ENCODE measurements around the gene ADGRF5. TPM values are rescaled to one million over a fixed set of nuclear protein-coding genes. Genes with fewer than 3 reads are reported as not detected.

ADGRF5 gene, protein sequence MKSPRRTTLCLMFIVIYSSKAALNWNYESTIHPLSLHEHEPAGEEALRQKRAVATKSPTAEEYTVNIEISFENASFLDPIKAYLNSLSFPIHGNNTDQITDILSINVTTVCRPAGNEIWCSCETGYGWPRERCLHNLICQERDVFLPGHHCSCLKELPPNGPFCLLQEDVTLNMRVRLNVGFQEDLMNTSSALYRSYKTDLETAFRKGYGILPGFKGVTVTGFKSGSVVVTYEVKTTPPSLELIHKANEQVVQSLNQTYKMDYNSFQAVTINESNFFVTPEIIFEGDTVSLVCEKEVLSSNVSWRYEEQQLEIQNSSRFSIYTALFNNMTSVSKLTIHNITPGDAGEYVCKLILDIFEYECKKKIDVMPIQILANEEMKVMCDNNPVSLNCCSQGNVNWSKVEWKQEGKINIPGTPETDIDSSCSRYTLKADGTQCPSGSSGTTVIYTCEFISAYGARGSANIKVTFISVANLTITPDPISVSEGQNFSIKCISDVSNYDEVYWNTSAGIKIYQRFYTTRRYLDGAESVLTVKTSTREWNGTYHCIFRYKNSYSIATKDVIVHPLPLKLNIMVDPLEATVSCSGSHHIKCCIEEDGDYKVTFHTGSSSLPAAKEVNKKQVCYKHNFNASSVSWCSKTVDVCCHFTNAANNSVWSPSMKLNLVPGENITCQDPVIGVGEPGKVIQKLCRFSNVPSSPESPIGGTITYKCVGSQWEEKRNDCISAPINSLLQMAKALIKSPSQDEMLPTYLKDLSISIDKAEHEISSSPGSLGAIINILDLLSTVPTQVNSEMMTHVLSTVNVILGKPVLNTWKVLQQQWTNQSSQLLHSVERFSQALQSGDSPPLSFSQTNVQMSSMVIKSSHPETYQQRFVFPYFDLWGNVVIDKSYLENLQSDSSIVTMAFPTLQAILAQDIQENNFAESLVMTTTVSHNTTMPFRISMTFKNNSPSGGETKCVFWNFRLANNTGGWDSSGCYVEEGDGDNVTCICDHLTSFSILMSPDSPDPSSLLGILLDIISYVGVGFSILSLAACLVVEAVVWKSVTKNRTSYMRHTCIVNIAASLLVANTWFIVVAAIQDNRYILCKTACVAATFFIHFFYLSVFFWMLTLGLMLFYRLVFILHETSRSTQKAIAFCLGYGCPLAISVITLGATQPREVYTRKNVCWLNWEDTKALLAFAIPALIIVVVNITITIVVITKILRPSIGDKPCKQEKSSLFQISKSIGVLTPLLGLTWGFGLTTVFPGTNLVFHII (N-terminal part only)
- not detected for total RNA-seq
- not detected for total RNA-seq (2013)

DNA sequence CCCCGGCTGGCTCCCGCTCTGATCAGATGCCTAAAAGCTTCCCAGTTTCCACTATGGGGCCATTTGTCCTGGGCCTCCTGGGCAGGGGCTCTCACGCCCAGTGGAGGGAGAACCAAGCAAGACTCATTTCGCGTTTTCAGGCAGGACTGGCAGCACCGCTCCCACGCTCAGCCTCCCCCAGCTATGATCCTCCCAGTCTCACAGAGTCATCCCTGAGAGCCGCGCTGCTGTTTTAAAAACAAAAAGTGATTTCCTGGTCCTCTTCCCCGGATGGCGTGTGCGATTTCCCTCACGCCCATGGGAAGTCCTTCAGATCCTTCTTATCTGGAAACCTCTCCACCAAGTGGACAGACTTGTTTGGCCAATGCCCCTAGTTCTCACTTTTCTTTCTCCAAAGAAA is at the start of gene ADGRF5:
Gene ADGRF5 (minus strand): TSS at position 208 of the 400 bp plus-strand sequence. CDS start 15,176 bp downstream, outside the sequence.
- Mint-ChIP-seq H3K36me3 (no peaks in the 10 kb centered on the region), H3K27ac (no peak within 1 kb of the TSS), H3K4me1 (no peaks in the 10 kb centered on the region), H3K4me3 (no peak within 1 kb of the TSS), H3K9me3 (peaks cover 0 to 2% of the 10 kb centered on the region in 2 donors), H3K27me3 (ENCODE audit: low read depth in 2 of 2) (peaks cover 0 to 3% of the 10 kb centered on the region in 2 donors)
- no peak for ATAC-seq
- H3K36me3 ChIP-seq (ENCODE audit: control insufficient read depth, insufficient read depth, low read length), result no peaks in the 10 kb centered on the region
- DNase-seq, result no peak
- 91% methylated on average over 13 of the region's 13 CpGs for WGBS (ENCODE audit: insufficient coverage)
- H3K27ac ChIP-seq (ENCODE audit: low read length), result no peak within 1 kb of the TSS
- no peaks in the 10 kb centered on the region for H3K27me3 ChIP-seq (ENCODE audit: control insufficient read depth, insufficient read depth, low read length)
- intact Hi-C loops (cut with micrococcal nuclease), result no loop called here
- no peaks in the 10 kb centered on the region for H3K9me3 ChIP-seq (ENCODE audit: control insufficient read depth, insufficient read depth, low read length)
- no peak within 1 kb of the TSS for H3K4me3 ChIP-seq (ENCODE audit: low read length)
- H3K4me1 ChIP-seq (ENCODE audit: control insufficient read depth, insufficient read depth, low read length), result no peaks in the 10 kb centered on the region
- TF ChIP-seq, protein P1, sequence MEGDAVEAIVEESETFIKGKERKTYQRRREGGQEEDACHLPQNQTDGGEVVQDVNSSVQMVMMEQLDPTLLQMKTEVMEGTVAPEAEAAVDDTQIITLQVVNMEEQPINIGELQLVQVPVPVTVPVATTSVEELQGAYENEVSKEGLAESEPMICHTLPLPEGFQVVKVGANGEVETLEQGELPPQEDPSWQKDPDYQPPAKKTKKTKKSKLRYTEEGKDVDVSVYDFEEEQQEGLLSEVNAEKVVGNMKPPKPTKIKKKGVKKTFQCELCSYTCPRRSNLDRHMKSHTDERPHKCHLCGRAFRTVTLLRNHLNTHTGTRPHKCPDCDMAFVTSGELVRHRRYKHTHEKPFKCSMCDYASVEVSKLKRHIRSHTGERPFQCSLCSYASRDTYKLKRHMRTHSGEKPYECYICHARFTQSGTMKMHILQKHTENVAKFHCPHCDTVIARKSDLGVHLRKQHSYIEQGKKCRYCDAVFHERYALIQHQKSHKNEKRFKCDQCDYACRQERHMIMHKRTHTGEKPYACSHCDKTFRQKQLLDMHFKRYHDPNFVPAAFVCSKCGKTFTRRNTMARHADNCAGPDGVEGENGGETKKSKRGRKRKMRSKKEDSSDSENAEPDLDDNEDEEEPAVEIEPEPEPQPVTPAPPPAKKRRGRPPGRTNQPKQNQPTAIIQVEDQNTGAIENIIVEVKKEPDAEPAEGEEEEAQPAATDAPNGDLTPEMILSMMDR (IDR thresholded peaks at IDR 0.05), result no peak

DNA sequence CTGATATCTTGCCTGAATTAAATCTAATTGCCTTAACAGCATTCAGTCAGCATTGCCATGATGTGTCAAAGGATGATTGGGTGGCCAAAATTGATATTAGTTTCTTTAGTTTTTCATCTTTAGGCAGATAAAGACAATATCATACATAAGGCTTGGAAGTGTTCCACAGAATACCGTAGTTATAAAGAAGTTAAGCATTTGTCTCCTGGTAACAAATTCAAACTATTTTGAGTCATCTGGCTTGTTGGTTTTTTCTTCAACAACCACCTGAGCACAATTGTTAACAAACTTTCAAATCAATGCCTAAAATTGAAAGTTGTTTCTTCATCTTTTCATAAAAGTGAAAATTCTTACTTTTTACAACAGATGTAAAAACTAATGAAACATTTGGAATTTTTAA is 47.5 kb upstream of the ADGRF5 start:
- H3K36me3 ChIP-seq (ENCODE audit: control insufficient read depth, insufficient read depth, low read length), result no peaks in the 10 kb centered on the region
- H3K27ac Mint-ChIP-seq, result no peak overlapping the region
- H3K9me3 Mint-ChIP-seq, result peaks cover 0 to 2% of the 10 kb centered on the region in 2 donors
- no peaks in the 10 kb centered on the region for H3K9me3 ChIP-seq (ENCODE audit: control insufficient read depth, insufficient read depth, low read length)
- no peak overlapping the region for H3K4me3 ChIP-seq (ENCODE audit: low read length)
- no peak overlapping the region for H3K4me3 Mint-ChIP-seq
- 100% methylated on average over 1 of the region's 1 CpG for WGBS (ENCODE audit: insufficient coverage)
- ATAC-seq, result no peak
- H3K27me3 Mint-ChIP-seq (ENCODE audit: low read depth in 2 of 2), result peaks cover 0 to 5% of the 10 kb centered on the region in 2 donors
- no peaks in the 10 kb centered on the region for H3K4me1 ChIP-seq (ENCODE audit: control insufficient read depth, insufficient read depth, low read length)
- H3K36me3 Mint-ChIP-seq, result no peaks in the 10 kb centered on the region
- DNase-seq, result no peak
- no peak overlapping the region for H3K27ac ChIP-seq (ENCODE audit: low read length)
- no peaks in the 10 kb centered on the region for H3K27me3 ChIP-seq (ENCODE audit: control insufficient read depth, insufficient read depth, low read length)
- TF ChIP-seq, protein P1 (IDR thresholded peaks at IDR 0.05), result no peak
- intact Hi-C loops (cut with micrococcal nuclease), result no loop called here
- no peaks in the 10 kb centered on the region for H3K4me1 Mint-ChIP-seq

DNA sequence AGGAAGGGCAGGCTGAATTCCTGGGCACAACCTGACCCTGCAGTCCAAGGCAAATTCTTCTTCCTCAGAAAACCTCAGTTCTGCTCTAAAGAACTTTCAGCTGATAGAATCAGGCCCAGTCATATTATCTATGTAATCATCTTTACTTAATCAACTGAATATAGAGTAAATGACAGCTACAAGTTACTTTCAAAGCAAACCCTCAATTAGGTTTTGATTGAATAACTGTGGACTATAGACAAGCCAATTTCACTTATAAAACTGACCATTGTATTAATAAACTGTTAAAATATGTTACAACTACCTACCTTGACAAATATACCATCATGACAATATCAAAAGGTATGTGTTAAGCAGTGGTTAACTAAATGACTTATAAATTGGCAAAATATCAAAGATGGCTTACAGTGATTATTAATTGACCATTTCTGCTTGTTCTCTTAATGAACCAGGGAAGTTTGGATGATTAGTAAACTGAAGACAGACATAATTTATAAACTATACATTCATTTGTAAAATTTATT is 46.1 kb upstream of the ADGRF5 start:
- H3K4me1 Mint-ChIP-seq, result no peaks in the 10 kb centered on the region
- no peak overlapping the region for H3K4me3 Mint-ChIP-seq
- Histone ChIP-seq H3K9me3 (ENCODE audit: control insufficient read depth, insufficient read depth, low read length) (no peaks in the 10 kb centered on the region), H3K4me3 (ENCODE audit: low read length) (no peak overlapping the region), H3K27me3 (ENCODE audit: control insufficient read depth, insufficient read depth, low read length) (no peaks in the 10 kb centered on the region), H3K27ac (ENCODE audit: low read length) (no peak overlapping the region), H3K36me3 (ENCODE audit: control insufficient read depth, insufficient read depth, low read length) (no peaks in the 10 kb centered on the region), H3K4me1 (ENCODE audit: control insufficient read depth, insufficient read depth, low read length) (no peaks in the 10 kb centered on the region)
- intact Hi-C loops (cut with micrococcal nuclease), result no loop called here
- H3K27ac Mint-ChIP-seq, result no peak overlapping the region
- ATAC-seq, result no peak
- H3K9me3 Mint-ChIP-seq, result peaks cover 0 to 2% of the 10 kb centered on the region in 2 donors
- no peak for DNase-seq
- no peaks in the 10 kb centered on the region for H3K36me3 Mint-ChIP-seq
- peaks cover 0 to 5% of the 10 kb centered on the region in 2 donors for H3K27me3 Mint-ChIP-seq (ENCODE audit: low read depth in 2 of 2)
- TF ChIP-seq, protein P1 (IDR thresholded peaks at IDR 0.05), result no peak

Measured in natural killer cell (primary cell).